Tibial nerve (tissue), 4 donors: ENCODE measurements around the gene TYMP.

Experiments used
- EP300 ChIP-seq, 2 donors: sonication (generic); formaldehyde crosslinking; IDR thresholded peaks; one replicate each; pipeline ENCODE4 v1.6.1; 2017; ENCODE audit warnings: antibody characterized with exemption in 2 of 2, mild to moderate bottlenecking in 1 of 2
- POLR2A ChIP-seq, 2 donors: fragments of 450-650 bp; IDR thresholded peaks; one replicate each; pipeline ENCODE4 v1.6.1; 2017; ENCODE audit warnings: antibody characterized with exemption in 2 of 2, mild to moderate bottlenecking in 2 of 2, moderate library complexity in 2 of 2
- TF ChIP-seq, protein P1 (sequence below), 5 experiments: fragments of 200-600 bp in 3 of 5; fragments of 450-650 bp in 2 of 5; sonication (generic) in 3 of 5; IDR thresholded peaks; one replicate each; pipeline ENCODE4 v1.5.1; 2016 to 2019; ENCODE audit warnings: antibody characterized with exemption in 5 of 5, mild to moderate bottlenecking in 3 of 5, moderate library complexity in 2 of 5

DNA sequence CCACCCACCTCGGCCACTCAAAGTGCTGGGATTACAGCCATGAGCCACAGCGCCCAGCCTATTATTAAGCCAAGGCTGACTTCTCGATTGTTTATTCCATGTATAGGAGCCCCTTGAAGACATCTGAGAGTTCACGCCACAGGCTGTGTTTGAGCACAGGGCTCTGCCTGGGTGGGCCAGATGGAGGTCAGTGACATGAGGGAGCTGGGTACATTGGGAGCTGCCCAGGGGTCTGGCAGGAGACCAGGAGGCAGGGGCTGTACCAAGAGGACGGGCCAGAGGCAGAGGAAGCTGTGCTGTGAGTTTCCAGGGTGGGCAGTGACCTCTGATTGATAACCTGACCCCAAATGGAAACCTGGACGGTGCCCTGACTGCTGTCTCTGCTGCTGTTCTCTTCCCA, 27.7 kb downstream of the TYMP start:
- TF ChIP-seq, protein P1, sequence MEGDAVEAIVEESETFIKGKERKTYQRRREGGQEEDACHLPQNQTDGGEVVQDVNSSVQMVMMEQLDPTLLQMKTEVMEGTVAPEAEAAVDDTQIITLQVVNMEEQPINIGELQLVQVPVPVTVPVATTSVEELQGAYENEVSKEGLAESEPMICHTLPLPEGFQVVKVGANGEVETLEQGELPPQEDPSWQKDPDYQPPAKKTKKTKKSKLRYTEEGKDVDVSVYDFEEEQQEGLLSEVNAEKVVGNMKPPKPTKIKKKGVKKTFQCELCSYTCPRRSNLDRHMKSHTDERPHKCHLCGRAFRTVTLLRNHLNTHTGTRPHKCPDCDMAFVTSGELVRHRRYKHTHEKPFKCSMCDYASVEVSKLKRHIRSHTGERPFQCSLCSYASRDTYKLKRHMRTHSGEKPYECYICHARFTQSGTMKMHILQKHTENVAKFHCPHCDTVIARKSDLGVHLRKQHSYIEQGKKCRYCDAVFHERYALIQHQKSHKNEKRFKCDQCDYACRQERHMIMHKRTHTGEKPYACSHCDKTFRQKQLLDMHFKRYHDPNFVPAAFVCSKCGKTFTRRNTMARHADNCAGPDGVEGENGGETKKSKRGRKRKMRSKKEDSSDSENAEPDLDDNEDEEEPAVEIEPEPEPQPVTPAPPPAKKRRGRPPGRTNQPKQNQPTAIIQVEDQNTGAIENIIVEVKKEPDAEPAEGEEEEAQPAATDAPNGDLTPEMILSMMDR (IDR thresholded peaks at IDR 0.05): no peak
- TF ChIP-seq POLR2A (IDR thresholded peaks at IDR 0.05) (no peak), EP300 (IDR thresholded peaks at IDR 0.05) (no peak)
